Omental fat pad (tissue), 4 donors: Measurements from ENCODE around the gene RICTOR. TPM values are rescaled to one million over a fixed set of nuclear protein-coding genes. Genes with fewer than 3 reads are reported as not detected.

Experiments
- ATAC-seq: fragments of 150-250 bp; one replicate; pipeline ENCODE4 v1.9.1; 2016; ENCODE audit warnings: mild to moderate bottlenecking, moderate library complexity; ENCODE audit not compliant: low FRiP score
- DNase-seq: peaks from one replicate; pipeline ENCODE4 v3.0.0-alpha.2; 2019; ENCODE audit warnings: low spot score
- total RNA-seq, 4 donors: library from RNA; depleted of rRNA; stranded (reverse); fragments of >200 nt; gene quantifications; one replicate each; pipeline ENCODE4 v1.1.0, GENCODE V29; 2016
- TF ChIP-seq, protein P1 (sequence below), 3 donors: fragments of 450-650 bp; IDR thresholded peaks; one replicate each; pipeline ENCODE4 v1.5.1; 2016 to 2017; ENCODE audit warnings: antibody characterized with exemption in 3 of 3, mild to moderate bottlenecking in 3 of 3, moderate library complexity in 2 of 3

Gene RICTOR
- total RNA-seq, 4 donors from 2014 or later = 20.4 to 47.1 (median 32.2) TPM

- no peak for ATAC-seq
- DNase-seq = no peak
- TF ChIP-seq, protein P1, sequence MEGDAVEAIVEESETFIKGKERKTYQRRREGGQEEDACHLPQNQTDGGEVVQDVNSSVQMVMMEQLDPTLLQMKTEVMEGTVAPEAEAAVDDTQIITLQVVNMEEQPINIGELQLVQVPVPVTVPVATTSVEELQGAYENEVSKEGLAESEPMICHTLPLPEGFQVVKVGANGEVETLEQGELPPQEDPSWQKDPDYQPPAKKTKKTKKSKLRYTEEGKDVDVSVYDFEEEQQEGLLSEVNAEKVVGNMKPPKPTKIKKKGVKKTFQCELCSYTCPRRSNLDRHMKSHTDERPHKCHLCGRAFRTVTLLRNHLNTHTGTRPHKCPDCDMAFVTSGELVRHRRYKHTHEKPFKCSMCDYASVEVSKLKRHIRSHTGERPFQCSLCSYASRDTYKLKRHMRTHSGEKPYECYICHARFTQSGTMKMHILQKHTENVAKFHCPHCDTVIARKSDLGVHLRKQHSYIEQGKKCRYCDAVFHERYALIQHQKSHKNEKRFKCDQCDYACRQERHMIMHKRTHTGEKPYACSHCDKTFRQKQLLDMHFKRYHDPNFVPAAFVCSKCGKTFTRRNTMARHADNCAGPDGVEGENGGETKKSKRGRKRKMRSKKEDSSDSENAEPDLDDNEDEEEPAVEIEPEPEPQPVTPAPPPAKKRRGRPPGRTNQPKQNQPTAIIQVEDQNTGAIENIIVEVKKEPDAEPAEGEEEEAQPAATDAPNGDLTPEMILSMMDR (IDR thresholded peaks at IDR 0.05) = no peak
Measured at GRCh38 chr5:39068099-39068498, 6.1 kb downstream of the RICTOR start.

- ATAC-seq (no peak), DNase-seq (no peak)
- TF ChIP-seq, protein P1 (IDR thresholded peaks at IDR 0.05) = no peak
Measured at GRCh38 chr5:39064450-39064849, 9.7 kb downstream of the RICTOR start.

- ATAC-seq = peak; percentile 52
Measured at GRCh38 chr5:39063037-39063436, 11.2 kb downstream of the RICTOR start.

DNA sequence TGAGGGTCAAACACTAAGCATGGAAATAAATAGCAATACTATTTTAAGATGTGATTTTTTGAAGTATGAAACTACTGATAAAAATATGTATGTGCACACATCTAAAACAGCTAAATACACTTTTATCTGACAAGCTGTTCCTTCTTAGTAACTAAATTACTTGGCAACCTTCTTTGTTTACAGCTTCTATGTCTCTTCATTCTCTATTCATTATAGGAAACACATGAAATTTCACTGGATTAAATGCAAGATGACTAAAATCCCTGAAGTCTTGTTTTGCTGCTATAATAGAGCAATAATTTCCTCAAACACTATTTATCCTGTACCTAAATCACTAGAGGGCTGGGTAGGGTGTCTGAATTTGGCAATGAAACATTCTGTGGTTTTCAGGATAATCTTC is 11.7 kb downstream of the RICTOR start:
- no peak for ATAC-seq

More at GRCh38 chr5:39063037-39063436, 11.2 kb downstream of the RICTOR start:
- TF ChIP-seq, protein P1 (IDR thresholded peaks at IDR 0.05) = no peak
- DNase-seq = no peak

DNA sequence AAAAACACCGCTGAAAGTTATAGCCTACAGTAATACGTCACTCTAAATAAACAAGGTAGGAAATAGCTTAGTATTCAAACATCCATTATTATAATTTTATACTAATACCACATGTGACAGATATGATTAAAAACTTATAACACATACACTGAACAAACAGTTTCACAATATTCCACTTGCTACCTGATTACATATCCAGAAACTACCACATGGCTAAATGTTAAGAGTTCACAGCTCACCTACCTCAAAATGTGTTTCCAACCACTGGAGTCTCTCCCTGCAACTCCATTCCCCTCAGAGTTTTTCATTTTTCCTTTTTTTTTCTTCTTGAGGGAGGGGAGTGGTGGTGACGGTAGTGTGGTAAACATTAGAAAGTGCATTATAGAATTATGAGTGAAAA is 12.1 kb downstream of the RICTOR start:
- DNase-seq (no peak), ATAC-seq (no peak)
- TF ChIP-seq, protein P1 (IDR thresholded peaks at IDR 0.05) = no peak

More for the DNA sequence above, 11.7 kb downstream of the RICTOR start:
- TF ChIP-seq, protein P1 (IDR thresholded peaks at IDR 0.05) = no peak
- no peak for DNase-seq

DNA sequence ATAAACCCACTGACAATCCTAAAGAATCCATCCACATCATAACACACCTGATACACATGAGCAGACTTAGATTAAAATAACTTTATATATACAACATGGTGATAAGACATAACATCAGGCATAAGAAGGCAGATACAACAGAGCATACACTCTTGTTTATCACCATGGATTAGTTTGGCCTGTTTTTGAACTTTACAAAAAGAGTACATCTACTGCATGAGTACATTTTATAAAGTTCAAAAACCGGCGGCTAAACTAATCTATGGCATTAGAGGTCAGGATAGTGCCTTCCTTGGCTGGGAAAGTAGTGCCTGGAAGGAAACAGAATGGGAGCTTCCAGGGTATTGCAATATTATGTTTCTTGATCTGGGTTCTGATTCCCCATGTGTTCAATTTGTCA is 15.1 kb downstream of the RICTOR start:
- ATAC-seq (no peak), DNase-seq (no peak)
- TF ChIP-seq, protein P1 (IDR thresholded peaks at IDR 0.05) = no peak

DNA sequence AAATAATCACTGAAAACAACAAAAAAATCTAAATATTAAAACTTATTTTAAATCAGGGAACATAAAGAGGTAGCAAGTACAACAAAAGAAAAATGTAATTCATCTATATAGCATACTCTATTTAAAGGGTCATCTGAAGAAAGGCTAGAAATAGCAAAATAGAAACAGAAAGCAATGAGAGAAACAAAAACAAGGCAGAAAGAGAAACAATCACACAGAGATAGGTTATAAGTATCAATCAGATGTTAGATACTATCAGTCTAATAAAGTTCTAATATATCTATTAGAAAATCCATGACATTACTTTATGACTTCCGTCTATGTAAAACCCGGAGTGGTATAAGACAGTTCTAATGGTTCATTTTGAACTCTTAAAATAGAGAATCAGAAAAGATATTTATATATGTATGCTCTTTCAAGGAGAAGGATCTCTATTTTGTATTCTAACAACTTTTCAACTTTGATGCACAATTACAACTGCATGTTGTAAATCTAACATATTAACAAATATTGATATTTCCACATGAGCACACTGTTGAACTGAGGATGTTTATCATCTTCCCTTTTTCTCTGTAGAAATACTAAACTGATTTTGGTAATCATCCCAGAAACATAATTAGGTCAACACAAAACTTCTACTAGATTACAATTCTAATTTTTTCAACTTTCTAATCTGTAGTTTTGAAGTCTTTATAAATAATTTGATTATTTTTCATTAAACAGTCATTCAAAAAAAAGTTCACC is 15.8 kb downstream of the RICTOR start:
- no peak for ATAC-seq
- TF ChIP-seq, protein P1 (IDR thresholded peaks at IDR 0.05) = no peak
- no peak for DNase-seq
